Measurements from ENCODE around the gene ZNF91. TPM values are rescaled to one million over a fixed set of nuclear protein-coding genes. Genes with fewer than 3 reads are reported as not detected.
"Not testable (repeated sequence)": the region's sequence is repeated elsewhere in the genome, so short reads cannot be mapped to it uniquely, and the experiment has no call there.

ZNF91 gene

DNA sequence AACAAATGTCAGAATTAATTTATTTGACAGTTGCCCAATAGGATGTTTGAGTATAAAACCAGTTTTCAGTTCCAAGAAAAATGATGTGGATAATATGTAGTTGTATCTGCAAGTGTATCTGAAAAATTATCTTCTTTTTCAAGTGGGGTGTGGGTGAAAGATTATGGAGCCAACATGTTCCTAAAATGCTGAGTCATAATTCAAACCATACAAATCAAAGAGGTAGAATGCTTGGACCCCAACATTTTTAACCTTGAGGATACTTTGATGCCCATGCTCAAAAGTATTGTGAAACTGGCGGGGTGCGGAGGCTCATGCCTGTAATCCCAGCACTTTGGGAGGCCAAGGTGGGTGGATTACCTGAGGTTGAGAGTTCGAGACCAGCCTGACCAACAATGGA, 91.0 kb downstream of the ZNF91 start:
- Histone ChIP-seq H2BK12ac (ENCODE audit: low read length in 2 of 2) (no peak overlapping the region), H2BK120ac (ENCODE audit: low read depth, low read length) (no peak overlapping the region), H4K8ac (ENCODE audit: low read length) (no peak overlapping the region), H3K4me2 (ENCODE audit: low read length, poor library complexity, severe bottlenecking) (no peak overlapping the region), H3K14ac (ENCODE audit: low read length in 2 of 2) (no peak overlapping the region), H3K27ac (ENCODE audit: low read length, poor library complexity, severe bottlenecking) (no peak overlapping the region), H3K23ac (ENCODE audit: low read length in 2 of 2) (no peak overlapping the region), H3K4me3 (ENCODE audit: insufficient read depth in 1 of 2, low read depth in 1 of 2, low read length in 2 of 2) (no peak overlapping the region), H3K4ac (ENCODE audit: low read depth in 1 of 2, low read length in 2 of 2) (no peak overlapping the region), H2AFZ (ENCODE audit: low read depth, low read length) (no peak overlapping the region), H3K79me1 (replicated peaks; ENCODE audit: low read length, poor library complexity, severe bottlenecking) (no peaks in the 10 kb centered on the region), H3K4me1 (ENCODE audit: control insufficient read depth, insufficient read depth, low read depth, low read length) (no peaks in the 10 kb centered on the region), H2AK5ac (ENCODE audit: low read length, severe bottlenecking) (no peak overlapping the region), H3K9me3 (ENCODE audit: control insufficient read depth, low read length) (peaks cover 70% of the 10 kb centered on the region), H2BK15ac (ENCODE audit: low read depth, poor library complexity, severe bottlenecking) (no peak overlapping the region), H3K9ac (ENCODE audit: low read length) (no peak overlapping the region), H3K27me3 (ENCODE audit: control insufficient read depth in 1 of 2, insufficient read depth in 1 of 2, low read length in 2 of 2) (no peaks in the 10 kb centered on the region), H3K18ac (ENCODE audit: low read depth in 1 of 2, low read length in 2 of 2) (no peak overlapping the region), H2BK5ac (ENCODE audit: low read depth, low read length, poor library complexity, severe bottlenecking) (no peak overlapping the region), H4K91ac (ENCODE audit: low read length) (no peak overlapping the region), H3K36me3 (ENCODE audit: control insufficient read depth in 1 of 2, insufficient read depth in 2 of 2, low read depth in 1 of 2, low read length in 2 of 2) (no peaks in the 10 kb centered on the region)
- 88% methylated on average over 2 of the region's 3 CpGs for WGBS
- DNase-seq: no peak

DNA sequence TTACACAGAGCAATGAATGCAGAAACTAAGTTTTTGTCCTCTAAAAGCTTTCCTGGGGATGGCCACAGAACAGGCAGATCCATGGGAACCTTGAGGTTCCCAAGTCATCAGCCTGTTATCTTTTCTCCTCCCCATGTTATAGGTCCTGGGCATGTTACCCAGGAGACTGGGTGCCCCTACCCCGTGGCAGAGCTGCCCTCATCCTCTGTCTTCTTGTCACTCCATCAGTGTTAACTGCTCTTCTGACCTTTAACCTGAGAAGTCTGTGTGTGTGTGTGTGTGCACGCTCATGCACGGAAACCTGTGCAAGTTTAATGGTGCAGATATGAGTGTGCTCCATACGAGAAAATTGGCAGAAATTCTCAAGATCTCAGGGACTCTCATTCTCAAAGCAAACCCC, 101.1 kb downstream of the ZNF91 start:
- WGBS: 94% methylated on average over 3 of the region's 4 CpGs
- Histone ChIP-seq H3K27ac (ENCODE audit: low read length, poor library complexity, severe bottlenecking) (no peak overlapping the region), H3K9me3 (ENCODE audit: control insufficient read depth, low read length) (peaks cover 35% of the 10 kb centered on the region), H3K4ac (ENCODE audit: low read depth in 1 of 2, low read length in 2 of 2) (no peak overlapping the region), H2BK5ac (ENCODE audit: low read depth, low read length, poor library complexity, severe bottlenecking) (no peak overlapping the region), H3K4me3 (ENCODE audit: insufficient read depth in 1 of 2, low read depth in 1 of 2, low read length in 2 of 2) (no peak overlapping the region), H2BK15ac (ENCODE audit: low read depth, poor library complexity, severe bottlenecking) (no peak overlapping the region), H4K8ac (ENCODE audit: low read length) (no peak overlapping the region), H3K79me1 (replicated peaks; ENCODE audit: low read length, poor library complexity, severe bottlenecking) (no peaks in the 10 kb centered on the region), H3K4me2 (ENCODE audit: low read length, poor library complexity, severe bottlenecking) (no peak overlapping the region), H3K36me3 (ENCODE audit: control insufficient read depth in 1 of 2, insufficient read depth in 2 of 2, low read depth in 1 of 2, low read length in 2 of 2) (no peaks in the 10 kb centered on the region), H4K91ac (ENCODE audit: low read length) (no peak overlapping the region), H3K4me1 (ENCODE audit: control insufficient read depth, insufficient read depth, low read depth, low read length) (no peaks in the 10 kb centered on the region), H3K23ac (ENCODE audit: low read length in 2 of 2) (no peak overlapping the region), H3K9ac (ENCODE audit: low read length) (no peak overlapping the region), H2BK12ac (ENCODE audit: low read length in 2 of 2) (no peak overlapping the region), H3K18ac (ENCODE audit: low read depth in 1 of 2, low read length in 2 of 2) (no peak overlapping the region), H2AFZ (ENCODE audit: low read depth, low read length) (no peak overlapping the region), H3K14ac (ENCODE audit: low read length in 2 of 2) (no peak overlapping the region), H2AK5ac (ENCODE audit: low read length, severe bottlenecking) (no peak overlapping the region), H3K27me3 (ENCODE audit: control insufficient read depth in 1 of 2, insufficient read depth in 1 of 2, low read length in 2 of 2) (no peaks in the 10 kb centered on the region), H2BK120ac (ENCODE audit: low read depth, low read length) (no peak overlapping the region)
- no peak for DNase-seq

- not testable (repeated sequence) for H3K27ac ChIP-seq (ENCODE audit: low read length, poor library complexity, severe bottlenecking); H3K18ac ChIP-seq (ENCODE audit: low read depth in 1 of 2, low read length in 2 of 2)
- WGBS: 93% methylated on average over 25 of the region's 26 CpGs
Measured at GRCh38 chr19:23289966-23290365, 105.3 kb downstream of the ZNF91 start.

More at GRCh38 chr19:23289966-23290365, 105.3 kb downstream of the ZNF91 start:
- H2BK120ac ChIP-seq (ENCODE audit: low read depth, low read length); H3K27me3 ChIP-seq (ENCODE audit: control insufficient read depth in 1 of 2, insufficient read depth in 1 of 2, low read length in 2 of 2); H2BK5ac ChIP-seq (ENCODE audit: low read depth, low read length, poor library complexity, severe bottlenecking); H3K36me3 ChIP-seq (ENCODE audit: control insufficient read depth in 1 of 2, insufficient read depth in 2 of 2, low read depth in 1 of 2, low read length in 2 of 2); H2BK15ac ChIP-seq (ENCODE audit: low read depth, poor library complexity, severe bottlenecking); H2BK12ac ChIP-seq (ENCODE audit: low read length in 2 of 2); H3K4ac ChIP-seq (ENCODE audit: low read depth in 1 of 2, low read length in 2 of 2); H4K8ac ChIP-seq (ENCODE audit: low read length); H4K91ac ChIP-seq (ENCODE audit: low read length); H3K4me1 ChIP-seq (ENCODE audit: control insufficient read depth, insufficient read depth, low read depth, low read length); H3K14ac ChIP-seq (ENCODE audit: low read length in 2 of 2); H3K9ac ChIP-seq (ENCODE audit: low read length); H3K23ac ChIP-seq (ENCODE audit: low read length in 2 of 2); H2AK5ac ChIP-seq (ENCODE audit: low read length, severe bottlenecking); H3K79me1 ChIP-seq (replicated peaks; ENCODE audit: low read length, poor library complexity, severe bottlenecking); DNase-seq; H3K4me2 ChIP-seq (ENCODE audit: low read length, poor library complexity, severe bottlenecking); H2AFZ ChIP-seq (ENCODE audit: low read depth, low read length); H3K4me3 ChIP-seq (ENCODE audit: insufficient read depth in 1 of 2, low read depth in 1 of 2, low read length in 2 of 2): not testable (repeated sequence)
- H3K9me3 ChIP-seq (ENCODE audit: control insufficient read depth, low read length): peaks cover 39% of the 10 kb centered on the region

Small RNA genes within 50 kb of the gene (small RNA-seq; reads per million reads assigned to genes)
- not detected for gene VN1R91P (ENCODE audit: low read depth)

Data from mesenchymal stem cell (in vitro differentiated cells and primary cell).